Measurements from ENCODE around the gene CDH11. TPM values are rescaled to one million over a fixed set of nuclear protein-coding genes. Genes with fewer than 3 reads are reported as not detected.

Gene CDH11
- total RNA-seq, 1 experiment from 2014 or later: 297 TPM

- H3K27ac ChIP-seq (ENCODE audit: low read depth, low read length, poor library complexity, severe bottlenecking): peak overlapping the region; percentile 89
- ChIA-PET CTCF (no interaction called here), POLR2A (ENCODE audit: low non-redundant PET) (no interaction called here)
- intact Hi-C loops (cut with micrococcal nuclease; ENCODE audit: unreplicated experiment): loop anchor here (2.0 to 10.0 kb wide), 8 partner anchors 127 to 1755 kb away; no protein-coding TSS in a partner anchor
- BruUV-seq (replicated peaks): TSS peak; percentile 28
- H3K4me3 ChIP-seq (ENCODE audit: low read depth, low read length, poor library complexity, severe bottlenecking): peak overlapping the region; percentile 79
- TF ChIP-seq CTCF (conservative IDR thresholded peaks at IDR 0.05; ENCODE audit: low read depth, low read length) (no peak), EZH2 (IDR thresholded peaks at IDR 0.05; ENCODE audit: borderline replicate concordance, low read depth, low read length, poor library complexity, severe bottlenecking) (no peak)
- H3K4me1 ChIP-seq (ENCODE audit: insufficient read depth, low read length, poor library complexity, severe bottlenecking): peaks cover 33% of the 10 kb centered on the region
- DNase-seq (ENCODE audit: low spot score): no peak
- peaks cover 40% of the 10 kb centered on the region for H3K36me3 ChIP-seq (ENCODE audit: insufficient read depth, low read length, poor library complexity, severe bottlenecking)
- no peaks in the 10 kb centered on the region for H3K9me3 ChIP-seq (ENCODE audit: low read depth, low read length, poor library complexity, severe bottlenecking)
- H3K27me3 ChIP-seq (replicated peaks; ENCODE audit: insufficient read depth, low read depth, low read length, poor library complexity): no peaks in the 10 kb centered on the region
These were observed 2.4 kb downstream of the CDH11 start for GRCh38 chr16:65119435-65119834.

GRCh38 chr16:65118871-65119270 lies 3.0 kb downstream of the CDH11 start:
- peaks cover 33% of the 10 kb centered on the region for H3K4me1 ChIP-seq (ENCODE audit: insufficient read depth, low read length, poor library complexity, severe bottlenecking)
- TF ChIP-seq EZH2 (IDR thresholded peaks at IDR 0.05; ENCODE audit: borderline replicate concordance, low read depth, low read length, poor library complexity, severe bottlenecking) (no peak), CTCF (conservative IDR thresholded peaks at IDR 0.05; ENCODE audit: low read depth, low read length) (no peak)
- ChIA-PET POLR2A (ENCODE audit: low non-redundant PET) (no interaction called here), CTCF (no interaction called here)
- peak overlapping the region; percentile 89 for H3K27ac ChIP-seq (ENCODE audit: low read depth, low read length, poor library complexity, severe bottlenecking)
- H3K4me3 ChIP-seq (ENCODE audit: low read depth, low read length, poor library complexity, severe bottlenecking): peak overlapping the region; percentile 79
- peaks cover 45% of the 10 kb centered on the region for H3K36me3 ChIP-seq (ENCODE audit: insufficient read depth, low read length, poor library complexity, severe bottlenecking)
- BruUV-seq (replicated peaks): no TSS peak
- intact Hi-C loops (cut with micrococcal nuclease; ENCODE audit: unreplicated experiment): loop anchor here (2.0 to 10.0 kb wide), 8 partner anchors 127 to 1754 kb away; no protein-coding TSS in a partner anchor
- H3K27me3 ChIP-seq (replicated peaks; ENCODE audit: insufficient read depth, low read depth, low read length, poor library complexity): no peaks in the 10 kb centered on the region
- no peaks in the 10 kb centered on the region for H3K9me3 ChIP-seq (ENCODE audit: low read depth, low read length, poor library complexity, severe bottlenecking)
- DNase-seq (ENCODE audit: low spot score): no peak

- H3K27me3 ChIP-seq (replicated peaks; ENCODE audit: insufficient read depth, low read depth, low read length, poor library complexity): no peaks in the 10 kb centered on the region
- no peaks in the 10 kb centered on the region for H3K9me3 ChIP-seq (ENCODE audit: low read depth, low read length, poor library complexity, severe bottlenecking)
- POLR2A ChIA-PET (ENCODE audit: low non-redundant PET): no interaction called here
- H3K4me3 ChIP-seq (ENCODE audit: low read depth, low read length, poor library complexity, severe bottlenecking): peak overlapping the region; percentile 79
- TF ChIP-seq EZH2 (IDR thresholded peaks at IDR 0.05; ENCODE audit: borderline replicate concordance, low read depth, low read length, poor library complexity, severe bottlenecking) (no peak), CTCF (conservative IDR thresholded peaks at IDR 0.05; ENCODE audit: low read depth, low read length) (peak; percentile 95)
- peak; percentile 91 for DNase-seq (ENCODE audit: low spot score)
- H3K27ac ChIP-seq (ENCODE audit: low read depth, low read length, poor library complexity, severe bottlenecking): no peak overlapping the region
- no TSS peak for BruUV-seq (replicated peaks)
- peaks cover 54% of the 10 kb centered on the region for H3K36me3 ChIP-seq (ENCODE audit: insufficient read depth, low read length, poor library complexity, severe bottlenecking)
- H3K4me1 ChIP-seq (ENCODE audit: insufficient read depth, low read length, poor library complexity, severe bottlenecking): peaks cover 33% of the 10 kb centered on the region
- CTCF ChIA-PET: no interaction called here
- intact Hi-C loops (cut with micrococcal nuclease; ENCODE audit: unreplicated experiment): loop anchor here (2.0 to 10.0 kb wide), 8 partner anchors 126 to 1753 kb away; no protein-coding TSS in a partner anchor
These were observed 3.9 kb downstream of the CDH11 start for GRCh38 chr16:65117811-65118448.
